Thoracic aorta (tissue), 2 donors: ENCODE results near the gene SHISA3. TPM values are rescaled to one million over a fixed set of nuclear protein-coding genes. Genes with fewer than 3 reads are reported as not detected.
"Not testable (repeated sequence)": the region's sequence is repeated elsewhere in the genome, so short reads cannot be mapped to it uniquely, and the experiment has no call there.

Experiments used
- ATAC-seq: fragments of 150-250 bp; one replicate; pipeline ENCODE4 v1.8.0; 2017; ENCODE audit warnings: low read depth; ENCODE audit not compliant: insufficient number of reproducible peaks, low FRiP score
- DNase-seq: peaks from one replicate; pipeline ENCODE4 v3.0.0-alpha.2; 2020; ENCODE audit warnings: low spot score
- H3K27ac ChIP-seq, 2 donors: fragments of 200-600 bp; sonication (generic); 1 replicate in 1 of 2; 2 replicates in 1 of 2; pipeline ENCODE4 v1.5.1; 2016; ENCODE audit warnings: mild to moderate bottlenecking in 2 of 2, moderate library complexity in 2 of 2
- H3K27me3 ChIP-seq: fragments of 200-600 bp; sonication (generic); replicated peaks from 2 replicates; pipeline ENCODE4 v1.6.0; 2016; ENCODE audit warnings: mild to moderate bottlenecking; ENCODE audit not compliant: insufficient read depth
- H3K36me3 ChIP-seq: fragments of 200-600 bp; sonication (generic); one replicate; pipeline ENCODE4 v1.5.1; 2016
- H3K4me1 ChIP-seq, 2 donors: fragments of 200-600 bp; sonication (generic); 1 replicate in 1 of 2; 2 replicates in 1 of 2; pipeline versions ENCODE4 v1.5.1 to v1.6.0; 2016; ENCODE audit warnings: low read depth in 2 of 2, mild to moderate bottlenecking in 1 of 2; ENCODE audit not compliant: control insufficient read depth in 1 of 2
- H3K4me3 ChIP-seq: fragments of 200-600 bp; sonication (generic); 2 replicates; pipeline ENCODE4 v1.5.1; 2016; ENCODE audit warnings: mild to moderate bottlenecking
- H3K9me3 ChIP-seq: fragments of 200-600 bp; sonication (generic); 2 replicates; pipeline ENCODE4 v1.5.1; 2016
- CTCF ChIP-seq: fragments of 200-600 bp; sonication (generic); IDR thresholded peaks from one replicate; pipeline ENCODE4 v1.5.1; 2019; ENCODE audit warnings: antibody characterized with exemption
- total RNA-seq, 2 donors: library from RNA; depleted of rRNA; stranded (reverse); fragments of >200 nt; gene quantifications; one replicate each; pipeline versions ENCODE4 v1.1.0 to v1.2.3, GENCODE V29; 2016

SHISA3 gene
- total RNA-seq, 2 donors from 2014 or later = 15.0 to 30.1 TPM

DNA sequence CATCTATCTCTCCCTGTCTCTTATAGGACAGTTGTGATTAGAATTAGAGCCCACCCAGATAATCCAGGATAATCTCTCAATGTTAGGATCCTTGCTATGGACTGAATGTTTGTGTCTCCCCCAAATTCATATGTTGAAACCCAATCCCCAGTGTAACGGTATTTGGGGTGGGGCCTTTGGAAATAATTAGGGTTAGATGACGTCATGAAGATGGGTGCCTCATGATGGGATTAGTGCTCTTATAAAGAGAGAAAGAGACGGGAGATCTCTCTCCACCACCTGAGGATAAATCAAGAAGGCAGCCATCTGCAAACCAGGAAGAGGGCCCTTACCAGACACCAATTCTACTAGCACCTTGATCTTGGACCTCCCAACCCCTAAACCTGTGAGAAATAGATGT lies 33.7 kb upstream of the SHISA3 start:
- Histone ChIP-seq H3K27me3 (no peaks in the 10 kb centered on the region), H3K36me3 (no peaks in the 10 kb centered on the region), H3K4me3 (no peak overlapping the region), H3K4me1 (no peaks in the 10 kb centered on the region), H3K27ac (no peak overlapping the region), H3K9me3 (no peaks in the 10 kb centered on the region)
- no peak for TF ChIP-seq CTCF
- ATAC-seq = no peak
- DNase-seq = no peak

GRCh38 chr4:42364266-42365053 lies 32.8 kb upstream of the SHISA3 start:
- no peak for TF ChIP-seq CTCF
- H3K27ac ChIP-seq = no peak overlapping the region
- H3K4me1 ChIP-seq = no peaks in the 10 kb centered on the region
- H3K4me3 ChIP-seq = no peak overlapping the region
- no peak for ATAC-seq
- H3K9me3 ChIP-seq = no peaks in the 10 kb centered on the region
- no peaks in the 10 kb centered on the region for H3K27me3 ChIP-seq
- DNase-seq = no peak
- H3K36me3 ChIP-seq = no peaks in the 10 kb centered on the region

GRCh38 chr4:42366959-42367358 lies 30.3 kb upstream of the SHISA3 start:
- Histone ChIP-seq H3K27me3 (no peaks in the 10 kb centered on the region), H3K36me3 (no peaks in the 10 kb centered on the region), H3K4me1 (no peaks in the 10 kb centered on the region), H3K4me3 (no peak overlapping the region), H3K27ac (no peak overlapping the region), H3K9me3 (no peaks in the 10 kb centered on the region)
- ATAC-seq = no peak
- no peak for TF ChIP-seq CTCF
- no peak for DNase-seq

DNA sequence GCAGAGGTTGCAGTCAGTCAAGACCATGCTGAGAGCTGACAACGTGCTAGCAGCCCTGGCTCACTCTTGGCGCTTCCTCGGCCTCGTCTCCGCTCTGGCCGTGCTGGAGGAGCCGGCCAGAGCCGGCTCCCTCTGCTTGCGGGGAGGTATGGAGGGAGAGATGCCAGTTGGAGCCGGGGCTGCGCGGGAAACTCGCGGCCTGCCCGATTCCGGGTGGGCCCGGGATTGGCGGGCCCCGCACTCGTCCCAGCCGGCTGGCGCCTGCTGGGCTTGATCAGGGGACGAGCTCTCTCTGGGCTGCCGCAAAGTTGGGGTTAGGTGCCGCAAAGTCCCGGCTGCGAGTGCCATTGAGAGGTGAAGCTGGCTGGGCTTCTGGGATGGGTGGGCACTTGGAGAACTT lies 27.8 kb upstream of the SHISA3 start:
- H3K4me1 ChIP-seq = no peaks in the 10 kb centered on the region
- H3K36me3 ChIP-seq = no peaks in the 10 kb centered on the region
- no peak for ATAC-seq
- no peaks in the 10 kb centered on the region for H3K27me3 ChIP-seq
- TF ChIP-seq CTCF = no peak
- no peak for DNase-seq
- no peak overlapping the region for H3K27ac ChIP-seq
- H3K4me3 ChIP-seq = no peak overlapping the region
- H3K9me3 ChIP-seq = no peaks in the 10 kb centered on the region

DNA sequence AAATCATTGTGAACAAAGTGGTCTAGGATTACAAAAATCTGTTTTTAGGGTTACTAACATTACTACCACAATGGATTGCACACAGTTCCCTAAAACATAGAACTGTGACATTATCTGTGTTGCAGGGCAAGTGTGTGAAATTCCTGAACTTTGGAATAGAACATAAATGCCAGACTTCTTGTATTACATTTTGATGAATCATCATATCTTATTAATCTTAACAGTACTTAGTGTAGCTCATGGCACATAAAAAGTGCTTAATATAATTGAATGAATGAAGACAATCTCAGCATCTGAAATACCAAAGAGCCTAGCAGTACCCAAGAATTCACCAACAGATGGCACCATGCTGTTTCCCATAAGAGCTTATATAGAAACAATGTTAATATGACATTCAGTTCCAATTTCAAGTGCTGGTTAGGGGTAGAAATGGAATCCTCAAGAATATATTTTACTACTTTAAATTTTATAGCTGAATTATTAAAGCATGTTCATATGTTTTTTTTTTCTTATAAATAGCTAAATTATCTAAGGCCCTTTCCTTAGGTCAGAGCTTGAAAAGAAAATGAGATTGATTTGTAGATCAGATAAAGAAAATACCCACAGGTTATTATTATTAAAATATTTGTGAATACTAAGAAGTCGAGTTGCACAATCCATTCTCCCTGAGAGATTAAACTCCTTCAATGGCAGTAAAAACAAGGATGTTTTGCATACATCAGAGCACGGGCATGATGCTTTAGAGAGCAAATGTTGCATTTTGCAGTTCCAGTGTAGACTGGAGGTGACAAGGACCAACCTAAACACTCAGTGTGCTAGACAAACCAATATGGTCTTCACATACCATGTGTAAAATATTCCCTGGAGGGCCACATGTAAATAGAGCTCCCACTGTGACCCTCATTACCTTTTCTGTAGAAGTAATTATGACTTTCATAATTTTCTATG lies 25.7 kb upstream of the SHISA3 start:
- Histone ChIP-seq H3K36me3 (no peaks in the 10 kb centered on the region), H3K4me3 (no peak overlapping the region), H3K4me1 (no peaks in the 10 kb centered on the region), H3K9me3 (no peaks in the 10 kb centered on the region), H3K27ac (no peak overlapping the region), H3K27me3 (no peaks in the 10 kb centered on the region)
- ATAC-seq = no peak
- DNase-seq = no peak
- peak; percentile 45 for TF ChIP-seq CTCF

DNA sequence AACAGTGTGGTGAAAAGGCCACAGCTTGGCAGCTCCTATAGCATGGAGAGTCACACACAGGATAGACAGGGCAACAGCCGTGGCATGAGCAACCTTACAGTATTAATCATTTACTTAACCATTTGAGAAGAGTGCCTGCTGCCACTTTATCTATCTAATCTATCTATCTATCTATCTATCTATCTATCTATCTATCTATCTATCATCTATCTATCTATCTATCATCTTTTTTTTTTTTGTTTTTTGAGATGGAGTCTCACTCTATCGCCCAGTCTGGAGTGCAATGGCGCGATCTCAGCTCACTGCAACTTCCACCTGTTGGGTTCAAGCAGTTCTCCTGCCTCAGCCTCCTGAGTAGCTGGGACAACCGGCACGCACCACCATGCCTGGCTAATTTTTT lies 25.0 kb upstream of the SHISA3 start:
- not testable (repeated sequence) for DNase-seq, H3K4me1 ChIP-seq, H3K27me3 ChIP-seq, H3K27ac ChIP-seq, H3K4me3 ChIP-seq, H3K36me3 ChIP-seq, ATAC-seq, H3K9me3 ChIP-seq
